NCI-H524 treated with DMSO at 0.1 percent for 48 hours (cell line): ENCODE data around the gene CLEC12A.
"Not testable (repeated sequence)": the region's sequence is repeated elsewhere in the genome, so short reads cannot be mapped to it uniquely, and the experiment has no call there.

Source experiments
- DNase-seq: peaks from one replicate; lab custom pipeline; 2025; lab: John Stamatoyannopoulos, UW

The CLEC12A gene

GRCh38 chr12:9971181-9971580, at the start of gene CLEC12A:
CLEC12A (plus strand) TSS chr12:9971409; CDS start chr12:9971597, 188 bp downstream.
- DNase-seq = no peak

GRCh38 chr12:9922429-9922828, 48.8 kb upstream of the CLEC12A start:
- no peak for DNase-seq

GRCh38 chr12:9925705-9926393, 45.4 kb upstream of the CLEC12A start:
- DNase-seq = no peak

GRCh38 chr12:9926876-9927275, 44.3 kb upstream of the CLEC12A start:
- DNase-seq = no peak

GRCh38 chr12:9928607-9929006, 42.6 kb upstream of the CLEC12A start:
- DNase-seq = no peak

GRCh38 chr12:9931245-9931644, 40.0 kb upstream of the CLEC12A start:
- DNase-seq = no peak

- no peak for DNase-seq
Observed at GRCh38 chr12:9932270-9932669, 38.9 kb upstream of the CLEC12A start, which contains the start of gene CLEC2A. CLEC2A (minus strand) TSS chr12:9932370; CDS start chr12:9932329, 41 bp downstream.

- DNase-seq = no peak
Observed at GRCh38 chr12:9933958-9934357, 37.3 kb upstream of the CLEC12A start.

- DNase-seq = no peak
Observed at GRCh38 chr12:9935026-9935425, 36.2 kb upstream of the CLEC12A start.

- DNase-seq = no peak
Observed at GRCh38 chr12:9936591-9936990, 34.6 kb upstream of the CLEC12A start.

- no peak for DNase-seq
Observed at GRCh38 chr12:9940375-9940774, 30.8 kb upstream of the CLEC12A start.

- no peak for DNase-seq
Observed at GRCh38 chr12:9941838-9942237, 29.4 kb upstream of the CLEC12A start.

- DNase-seq = no peak
Observed at GRCh38 chr12:9943240-9943639, 28.0 kb upstream of the CLEC12A start.

- DNase-seq = no peak
Observed at GRCh38 chr12:9944391-9944790, 26.8 kb upstream of the CLEC12A start.

GRCh38 chr12:9947674-9948073, 23.5 kb upstream of the CLEC12A start:
- no peak for DNase-seq

- DNase-seq = no peak
Observed at GRCh38 chr12:9948606-9949296, 22.5 kb upstream of the CLEC12A start.

- DNase-seq = no peak
Observed at GRCh38 chr12:9951026-9951675, 20.1 kb upstream of the CLEC12A start.

- DNase-seq = not testable (repeated sequence)
Observed at GRCh38 chr12:9952954-9953729, 18.1 kb upstream of the CLEC12A start.

- no peak for DNase-seq
Observed at GRCh38 chr12:9957834-9958233, 13.4 kb upstream of the CLEC12A start.

- DNase-seq = no peak
Observed at GRCh38 chr12:9960590-9960989, 10.6 kb upstream of the CLEC12A start.

GRCh38 chr12:9961106-9961505, 10.1 kb upstream of the CLEC12A start:
- no peak for DNase-seq

GRCh38 chr12:9961901-9962300, 9.3 kb upstream of the CLEC12A start:
- DNase-seq = no peak
